Metanephros (tissue), 1 donor: ENCODE data around the gene GAB2. TPM values are rescaled to one million over a fixed set of nuclear protein-coding genes. Genes with fewer than 3 reads are reported as not detected.

Source experiments
- total RNA-seq: library from RNA; depleted of rRNA; stranded (reverse); fragments of >200 nt; gene quantifications from one replicate; pipeline ENCODE4 v1.2.3, GENCODE V29; 2014

Gene GAB2
- total RNA-seq: 12.0 TPM

GRCh38 chr11:78417175-78417887 is at the start of gene GAB2:
TSS of gene GAB2 (minus strand) at chr11:78417820. CDS start at chr11:78417720, 100 bp downstream.

GRCh38 chr11:78188286-78189173 is 229.1 kb downstream of the GAB2 start, which contains the start of the genes KCTD21 and USP35:
TSS of gene KCTD21 (minus strand) at chr11:78188626. CDS start at chr11:78174554, 14,072 bp downstream.
TSS of gene USP35 (plus strand) at chr11:78188919. CDS start at chr11:78196246, 7,327 bp downstream.

Other genes starting within 250 kb of the GAB2 start
- 6.5 TPM for gene KCTD21, start 229.2 kb downstream of the GAB2 start, total RNA-seq
- 7.3 TPM for gene USP35, start 228.9 kb downstream of the GAB2 start, total RNA-seq
- gene NARS2, start 157.0 kb upstream of the GAB2 start, total RNA-seq: 26.0 TPM